B cell (primary cell): ENCODE results near the gene IGFL4. TPM values are rescaled to one million over a fixed set of nuclear protein-coding genes. Genes with fewer than 3 reads are reported as not detected.

ENCODE experiments used
- ATAC-seq: fragments of 200-7000 bp; cut with Tn5 transposase; one replicate; pipeline ENCODE4 v1.10.0; 2021; ENCODE audit warnings: low read depth, mild to moderate bottlenecking, moderate number of reproducible peaks, moderate library complexity
- CTCF ChIA-PET: fragments of 350-600 bp; sonication (Branson Sonifier 250); formaldehyde crosslinking; loops from one replicate; lab custom pipeline; 2021; ENCODE audit warnings: antibody characterized with exemption, inconsistent platforms; lab: Charles Lee
- POLR2A ChIA-PET: fragments of 350-600 bp; sonication (Branson Sonifier 250); formaldehyde crosslinking; loops from one replicate; lab custom pipeline; 2021; ENCODE audit warnings: antibody characterized with exemption; lab: Charles Lee
- DNase-seq: peaks from one replicate; pipeline ENCODE4 v3.0.0; 2013
- H2AFZ ChIP-seq: 2 replicates; pipeline ENCODE4 v1.6.1; 2012; ENCODE audit warnings: mild to moderate bottlenecking, low read depth, low read length; ENCODE audit not compliant: insufficient read depth, poor library complexity, severe bottlenecking
- H3K27ac ChIP-seq, 2 donors: 1 replicate in 1 of 2; 2 replicates in 1 of 2; pipeline ENCODE4 v1.5.1; 2012 to 2013; ENCODE audit warnings: low read length in 2 of 2, mild to moderate bottlenecking in 2 of 2, moderate library complexity in 1 of 2
- H3K27me3 ChIP-seq, 4 experiments: fragments of 200-600 bp in 1 of 4; sonication (generic) in 1 of 4; replicated peaks in 1 of 4; 1 replicate in 2 of 4; 2 replicates in 2 of 4; pipeline versions ENCODE4 v1.6.1 to v1.7.0; 2013 to 2016; ENCODE audit warnings: low read length in 3 of 4, mild to moderate bottlenecking in 2 of 4, mixed read lengths in 1 of 4, moderate library complexity in 1 of 4; ENCODE audit not compliant: insufficient read depth in 4 of 4, control insufficient read depth in 3 of 4; ENCODE audit errors: control extremely low read depth in 1 of 4
- H3K36me3 ChIP-seq, 2 experiments: replicated peaks in 1 of 2; 1 replicate in 1 of 2; 2 replicates in 1 of 2; pipeline versions ENCODE4 v1.6.1 to v1.7.1; 2013; ENCODE audit warnings: low read length in 1 of 2; ENCODE audit not compliant: insufficient read depth in 2 of 2, control insufficient read depth in 1 of 2; ENCODE audit errors: control extremely low read depth in 1 of 2, extremely low read depth in 1 of 2
- H3K4me1 ChIP-seq, 2 donors: fragments of 200-600 bp in 1 of 2; sonication (generic) in 1 of 2; 1 replicate in 1 of 2; 2 replicates in 1 of 2; pipeline versions ENCODE4 v1.5.1 to v1.6.1; 2013 to 2017; ENCODE audit warnings: low read length in 2 of 2; ENCODE audit not compliant: control insufficient read depth in 2 of 2, insufficient read depth in 2 of 2
- H3K4me2 ChIP-seq: replicated peaks from 2 replicates; pipeline ENCODE3; 2012; ENCODE audit warnings: mild to moderate bottlenecking, low read depth, low read length; ENCODE audit not compliant: poor library complexity, severe bottlenecking
- H3K4me3 ChIP-seq, 5 experiments: fragments of 200-600 bp in 1 of 5; sonication (generic) in 1 of 5; 1 replicate in 3 of 5; 2 replicates in 2 of 5; pipeline versions ENCODE4 v1.5.1 to v1.7.0; 2011 to 2016; ENCODE audit warnings: low read length in 4 of 5, mild to moderate bottlenecking in 4 of 5, low read depth in 2 of 5, control low read depth in 1 of 5, moderate library complexity in 1 of 5; ENCODE audit not compliant: insufficient read depth in 1 of 5; ENCODE audit errors: control extremely low read depth in 1 of 5, extremely low read depth in 1 of 5
- H3K79me2 ChIP-seq: fragments of 200-600 bp; sonication (generic); one replicate; pipeline ENCODE4 v1.6.0; 2016; ENCODE audit warnings: low read length; ENCODE audit not compliant: control insufficient read depth, insufficient read depth
- H3K9ac ChIP-seq: fragments of 200-600 bp; sonication (generic); 2 replicates; pipeline ENCODE4 v1.6.1; 2017; ENCODE audit warnings: mild to moderate bottlenecking, low read length, moderate library complexity
- H3K9me3 ChIP-seq, 3 donors: one replicate each; pipeline versions ENCODE4 v1.6.1 to v1.7.1; 2013; ENCODE audit warnings: low read length in 2 of 3; ENCODE audit not compliant: control insufficient read depth in 2 of 3, insufficient read depth in 1 of 3; ENCODE audit errors: control extremely low read depth in 1 of 3
- H4K20me1 ChIP-seq: 2 replicates; pipeline ENCODE4 v1.6.0; 2012; ENCODE audit warnings: mild to moderate bottlenecking, low read length; ENCODE audit not compliant: insufficient read depth, control insufficient read depth, poor library complexity, severe bottlenecking
- H3K27ac Mint-ChIP-seq: one replicate; pipeline ENCODE4 v1.8.0; 2021; ENCODE audit warnings: mixed read lengths
- H3K27me3 Mint-ChIP-seq: one replicate; pipeline ENCODE4 v1.8.0; 2021; ENCODE audit warnings: mixed read lengths
- H3K4me1 Mint-ChIP-seq: one replicate; pipeline ENCODE4 v1.8.0; 2021; ENCODE audit warnings: mixed read lengths
- H3K4me3 Mint-ChIP-seq: one replicate; pipeline ENCODE4 v1.8.0; 2021; ENCODE audit warnings: mixed read lengths
- H3K9me3 Mint-ChIP-seq: one replicate; pipeline ENCODE4 v1.8.0; 2022; ENCODE audit warnings: mixed read lengths; ENCODE audit not compliant: insufficient read depth
- CTCF ChIP-seq: fragments of 200-600 bp; IDR thresholded peaks from one replicate; pipeline ENCODE4 v1.8.0; 2022; ENCODE audit warnings: antibody characterized with exemption, mild to moderate bottlenecking
- WGBS: methylation state at CpG from one replicate; pipeline ENCODE4 v1.1.5; 2013; ENCODE audit warnings: missing lambda C conversion rate; ENCODE audit not compliant: insufficient coverage; 5-methylcytosine and 5-hydroxymethylcytosine counted together
- intact Hi-C: fragments of 100-400 bp; cut with micrococcal nuclease; formaldehyde crosslinking; loops from one replicate; pipeline ENCODE4 v1.10.0; 2022
- polyA plus RNA-seq: library from polyadenylated mRNA; depleted of rRNA; stranded (reverse); fragments of >200 nt; gene quantifications from 2 replicates; pipeline ENCODE4 v1.2.3, GENCODE V29; 2012
- total RNA-seq, 2 donors: library from RNA; stranded (reverse); fragments of 120-200 nt in 1 of 2; gene quantifications; 1 replicate in 1 of 2; 2 replicates in 1 of 2; pipeline versions ENCODE4 v1.2.3 to v1.2.4, GENCODE V29; 2013 to 2022

The IGFL4 gene
- total and polyA plus RNA-seq, 2 donors (not counting 1 experiment from before 2014, with no cell fraction given) = not detected

- H3K4me2 ChIP-seq = no peak overlapping the region
- POLR2A ChIA-PET = no interaction called here
Measured at GRCh38 chr19:46036744-46037128, 4.1 kb downstream of the IGFL4 start.

More at GRCh38 chr19:46036744-46037128, 4.1 kb downstream of the IGFL4 start:
- DNase-seq (no peak), ATAC-seq (no peak)
- no peaks in the 10 kb centered on the region for H3K4me1 ChIP-seq
- H3K4me1 Mint-ChIP-seq = no peaks in the 10 kb centered on the region
- H3K27ac Mint-ChIP-seq = no peak overlapping the region
- no peaks in the 10 kb centered on the region for H3K79me2 ChIP-seq
- peaks cover 0 to 11% (median 6%) of the 10 kb centered on the region in 4 experiments for H3K27me3 ChIP-seq
- no peak overlapping the region for H3K9ac ChIP-seq
- CTCF ChIA-PET = interaction anchor here (1.2 to 1.6 kb wide), 2 partner anchors 8 to 10 kb away, joined by 3 to 5 read pairs; no protein-coding TSS in a partner anchor
- H4K20me1 ChIP-seq = no peaks in the 10 kb centered on the region
- peaks cover 35% of the 10 kb centered on the region for H3K27me3 Mint-ChIP-seq
- no peak overlapping the region for H3K27ac ChIP-seq
- H3K4me3 ChIP-seq = no peak overlapping the region
- peaks cover 0 to 19% (median 0%) of the 10 kb centered on the region in 3 donors for H3K9me3 ChIP-seq
- no peaks in the 10 kb centered on the region for H3K9me3 Mint-ChIP-seq
- no peak for TF ChIP-seq CTCF
- H3K36me3 ChIP-seq = no peaks in the 10 kb centered on the region
- no peak overlapping the region for H2AFZ ChIP-seq
- WGBS = 79% methylated on average over 2 of the region's 3 CpGs
- H3K4me3 Mint-ChIP-seq = no peak overlapping the region
- intact Hi-C loops = no loop called here
